Measurements from ENCODE around the gene PERCC1. TPM values are rescaled to one million over a fixed set of nuclear protein-coding genes. Genes with fewer than 3 reads are reported as not detected.
"Not testable (repeated sequence)": the region's sequence is repeated elsewhere in the genome, so short reads cannot be mapped to it uniquely, and the experiment has no call there.

The PERCC1 gene
- polyA plus RNA-seq, 12 donors: 0.20 to 0.33 (median 0.25) TPM; not detected in 8

- DNase-seq: no peak
These were observed 37.5 kb downstream of the PERCC1 start for GRCh38 chr16:1468426-1468810.

DNA sequence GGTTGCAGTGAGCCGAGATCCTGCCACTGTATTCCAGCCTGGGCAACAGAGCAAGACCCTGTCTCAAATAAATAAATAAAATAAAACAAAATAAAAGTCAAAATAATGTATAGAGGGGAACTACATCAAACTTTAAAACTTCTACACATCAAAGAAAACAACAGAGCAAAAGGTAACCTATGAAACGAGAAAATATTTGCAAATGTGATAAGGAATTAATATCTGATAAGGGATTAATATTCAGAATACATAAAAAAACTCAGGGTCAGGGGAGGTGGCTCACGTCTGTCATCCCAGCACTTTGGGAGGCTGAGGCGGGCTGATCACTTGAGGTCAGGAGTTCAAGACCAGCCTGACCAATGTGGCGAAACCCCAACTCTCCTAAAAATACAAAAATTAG is 38.3 kb downstream of the PERCC1 start:
- DNase-seq: not testable (repeated sequence)

DNA sequence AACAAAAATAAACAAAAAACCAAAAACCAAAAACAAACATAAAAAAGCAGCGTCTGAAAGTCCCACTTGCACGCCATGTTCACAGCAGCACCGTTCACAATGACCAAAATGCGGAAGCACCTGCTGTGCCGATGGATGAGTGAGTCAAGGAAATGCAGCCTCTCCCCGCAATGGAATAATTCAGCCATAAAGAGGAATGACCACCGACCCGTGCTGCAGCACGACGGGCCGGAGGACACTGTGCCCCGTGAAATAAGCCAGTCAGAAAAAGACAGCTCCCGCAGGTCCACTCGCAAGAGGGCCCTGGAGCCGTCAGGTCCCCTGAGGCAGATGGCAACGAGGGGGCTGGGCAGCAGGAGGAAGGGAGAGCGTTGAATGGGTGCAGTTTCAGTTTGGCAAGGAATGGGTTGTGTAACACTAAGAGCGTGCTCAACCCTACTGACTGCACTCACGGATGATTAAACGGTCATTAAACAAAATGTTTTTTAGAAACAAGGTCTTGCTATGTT is 38.9 kb downstream of the PERCC1 start:
- DNase-seq: no peak

DNA sequence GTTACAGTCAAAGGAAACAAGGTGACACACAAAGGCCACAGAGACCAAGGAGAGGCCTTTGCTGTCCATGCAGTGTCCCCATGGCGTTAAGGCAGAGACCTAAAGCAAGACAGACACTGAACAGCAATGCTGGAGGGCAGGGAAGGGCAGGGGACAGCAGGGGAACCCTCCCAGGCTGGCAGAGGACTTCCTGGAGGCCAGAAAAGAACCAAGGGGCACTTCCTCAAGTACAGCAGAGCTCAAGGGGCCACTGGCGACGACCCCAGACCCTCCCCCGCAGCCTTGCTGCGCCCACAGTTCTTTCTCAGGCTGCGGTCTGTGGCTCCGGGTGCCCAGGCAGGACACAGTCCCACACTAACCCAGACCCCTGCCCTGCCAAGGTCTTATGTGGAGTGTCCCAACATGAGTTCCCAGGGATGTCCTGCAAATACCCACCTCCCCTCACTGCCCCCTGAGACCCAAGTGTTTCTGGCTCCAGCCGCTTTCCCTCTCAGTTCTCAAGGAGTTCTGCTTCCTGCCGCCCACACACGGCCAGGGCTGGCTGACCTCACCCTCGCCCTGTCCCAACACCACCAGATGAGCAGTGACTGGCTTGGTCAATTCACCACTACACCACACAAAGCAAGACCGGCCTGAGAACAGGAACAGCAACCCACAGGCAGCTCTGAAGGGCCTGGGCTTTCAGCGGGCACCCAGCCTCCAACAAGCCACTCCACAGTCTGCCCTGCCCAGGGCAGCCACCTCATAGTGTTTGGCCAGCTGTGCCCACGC is 39.8 kb downstream of the PERCC1 start:
- DNase-seq: no peak

DNA sequence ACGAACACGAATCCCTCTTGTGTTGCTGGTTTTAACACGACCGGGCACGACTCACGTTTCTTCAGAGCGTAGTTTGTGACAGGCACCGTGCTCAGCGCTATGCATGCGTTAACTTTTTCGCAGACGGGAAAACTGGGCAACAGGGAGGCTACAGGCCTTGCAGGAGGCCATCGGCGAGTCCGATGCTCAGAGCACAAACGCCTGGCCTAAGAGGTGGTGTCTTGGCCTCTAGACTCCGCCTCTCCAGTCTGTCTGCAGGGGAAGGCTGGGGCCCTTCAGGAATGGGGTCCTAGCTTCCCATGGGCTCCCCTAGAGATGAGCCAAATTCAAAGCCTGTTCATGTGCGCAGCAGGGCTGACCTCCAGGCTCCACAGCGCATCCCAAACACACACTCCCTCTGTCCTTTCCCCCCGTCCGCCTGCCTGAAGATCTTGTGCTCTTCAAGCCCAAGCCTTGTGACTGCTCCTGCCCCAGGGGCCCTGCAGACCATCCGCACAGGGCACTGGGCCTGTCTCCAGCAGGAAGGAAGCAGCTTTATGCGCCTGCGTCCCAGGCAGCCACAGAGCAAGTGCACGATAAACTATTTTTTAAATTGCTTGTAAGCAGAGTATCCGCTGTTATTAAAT is 40.8 kb downstream of the PERCC1 start:
- no peak for DNase-seq

GRCh38 chr16:1472974-1473373 is 42.1 kb downstream of the PERCC1 start:
- DNase-seq: no peak

- DNase-seq: no peak
These were observed 43.4 kb downstream of the PERCC1 start for GRCh38 chr16:1474082-1474795.

DNA sequence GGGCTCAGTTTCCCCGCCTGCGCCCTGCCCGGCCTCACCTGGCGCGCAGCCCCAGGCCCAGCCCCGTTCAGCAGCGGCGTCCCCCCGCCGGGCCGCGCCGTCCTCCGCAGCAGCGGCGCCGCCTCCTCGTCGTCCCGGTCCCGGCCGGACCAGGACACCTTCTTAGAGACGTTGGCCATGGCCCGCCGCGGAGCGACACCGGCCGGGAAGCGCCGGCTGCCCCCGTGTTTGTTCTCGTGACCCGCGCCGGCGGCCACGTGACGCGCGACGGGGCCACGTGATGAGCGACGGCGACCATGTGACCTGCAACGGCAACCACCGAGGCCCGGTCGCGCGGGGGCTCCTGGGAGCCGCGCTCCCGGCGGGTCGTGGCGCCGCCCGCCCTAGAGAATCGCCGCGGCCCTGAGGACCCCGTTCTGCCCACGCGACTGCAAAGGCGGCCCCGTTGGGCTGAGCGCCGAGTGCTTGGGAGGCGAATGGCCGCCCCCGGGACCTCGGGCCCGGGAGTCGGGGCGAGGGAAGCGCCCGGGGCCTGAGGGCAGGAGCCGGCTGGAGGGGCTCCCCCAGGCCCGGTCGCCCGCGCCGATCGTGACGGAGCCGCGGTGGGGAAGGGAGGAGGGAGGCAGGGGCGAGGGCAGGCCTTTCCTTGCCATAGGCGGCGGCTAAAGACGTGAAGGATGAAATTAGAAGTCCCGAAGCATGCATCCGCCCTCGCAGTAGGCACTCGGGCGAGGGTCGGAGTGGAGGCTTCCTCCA is 44.1 kb downstream of the PERCC1 start, which contains the start of gene CLCN7:
TSS of gene CLCN7 (minus strand) at position 233 of the 756 bp plus-strand sequence. CDS start at position 179, 54 bp downstream.
- peak; percentile 88 for DNase-seq

DNA sequence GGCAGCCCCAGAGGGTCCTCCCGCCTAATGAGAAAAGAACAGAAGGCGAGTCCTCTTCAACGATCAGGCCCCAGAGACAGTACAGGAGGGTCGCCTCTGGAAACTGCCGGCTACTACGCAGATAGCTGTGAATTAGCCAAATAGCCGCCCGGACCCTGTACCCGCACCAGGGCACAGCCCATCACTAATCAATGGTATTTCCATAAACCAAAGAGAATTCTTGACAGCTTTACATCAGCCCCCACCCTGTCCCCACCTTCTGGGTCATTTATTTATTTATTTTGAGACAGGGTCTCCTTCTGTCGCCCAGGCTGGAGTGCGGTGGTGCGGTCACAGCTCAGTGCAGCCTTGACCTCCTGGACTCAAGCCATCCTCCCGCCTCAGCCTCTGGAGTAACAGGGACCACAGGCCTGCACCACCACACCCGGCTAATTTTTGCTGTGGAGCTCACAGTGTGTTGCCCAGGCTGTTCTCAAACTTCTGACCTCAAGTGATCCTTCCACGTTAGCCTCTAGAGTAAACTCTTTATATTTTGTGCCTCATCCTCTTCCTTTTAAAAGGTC is 44.8 kb downstream of the PERCC1 start:
- DNase-seq: no peak

GRCh38 chr16:1477033-1477432 is 46.2 kb downstream of the PERCC1 start:
- no peak for DNase-seq

- not testable (repeated sequence) for DNase-seq
These were observed 48.1 kb downstream of the PERCC1 start for GRCh38 chr16:1478937-1479336.

DNA sequence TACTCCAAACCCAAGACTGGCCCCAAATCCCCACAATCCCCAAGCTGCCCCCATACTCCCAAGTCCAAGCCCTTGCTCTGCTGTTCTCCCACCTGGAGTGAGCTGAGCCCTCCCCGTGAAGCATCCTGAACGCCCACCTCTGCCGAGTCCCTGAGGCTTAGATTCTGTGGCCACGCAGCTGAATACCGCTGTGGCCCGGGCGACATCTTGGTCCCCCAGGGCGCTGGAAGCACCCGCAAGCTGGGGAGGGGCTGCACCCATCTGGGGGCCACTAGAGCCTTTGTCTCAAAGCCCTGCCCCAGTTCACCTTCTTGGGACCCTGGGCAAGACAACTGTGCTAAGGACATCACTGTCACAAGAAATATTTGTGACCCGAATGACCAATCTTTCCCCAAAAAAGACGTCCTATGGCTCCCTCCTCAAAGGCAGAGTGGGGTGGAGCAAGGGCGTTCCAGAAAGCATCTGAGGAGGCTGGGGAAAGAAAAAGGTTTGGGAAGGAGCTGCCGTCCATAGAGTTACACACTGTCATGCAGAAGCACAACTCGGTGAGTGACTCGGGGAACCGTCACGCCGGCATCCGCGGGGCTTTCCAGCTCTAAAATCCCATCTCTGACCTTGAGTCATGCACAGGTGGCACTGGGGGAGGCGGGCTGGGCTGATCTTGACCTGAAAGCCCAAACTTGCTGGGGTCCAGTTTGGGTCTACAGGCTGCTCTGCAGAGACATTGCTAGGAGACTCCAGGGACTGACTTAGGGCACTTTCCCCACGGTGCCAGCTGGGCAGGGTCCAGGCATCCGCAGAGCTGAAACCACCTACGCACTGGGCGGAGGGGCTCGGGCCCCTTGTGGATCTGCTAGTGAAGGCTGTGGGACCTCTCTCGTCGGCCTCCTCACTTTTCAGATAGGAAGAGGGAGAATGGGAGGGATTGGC is 51.3 kb downstream of the PERCC1 start:
- DNase-seq: no peak

Other genes with a start within 250 kb of the PERCC1 start
- gene TPSG1, start 205.8 kb upstream of the PERCC1 start, polyA plus RNA-seq (ENCODE audit: insufficient read length in 12 of 12): 1 to 10 TPM in 5 of 12 donors, under 1 TPM in 5, not detected in 2; 0.48 to 1.5 (median 1.1) TPM
- 1 to 10 TPM in 10 of 12 donors, not detected in 2; 1.0 to 9.9 (median 4.3) TPM for gene TPSB2, start 200.9 kb upstream of the PERCC1 start, polyA plus RNA-seq (ENCODE audit: insufficient read length in 12 of 12)
- gene TPSAB1, start 190.4 kb upstream of the PERCC1 start, polyA plus RNA-seq (ENCODE audit: insufficient read length in 12 of 12): 1 to 10 TPM in 9 of 12 donors, under 1 TPM in 1, not detected in 2; 0.79 to 5.3 (median 1.7) TPM
- under 1 TPM in 8 of 12 donors, not detected in 4; 0.23 to 0.70 (median 0.51) TPM for gene TPSD1, start 175.0 kb upstream of the PERCC1 start, polyA plus RNA-seq (ENCODE audit: insufficient read length in 12 of 12)
- 100 to 1,000 TPM in 6 of 12 donors, 10 to 100 TPM in 5, not detected in 1; 78.4 to 213 (median 104) TPM for gene UBE2I, start 121.4 kb upstream of the PERCC1 start, polyA plus RNA-seq (ENCODE audit: insufficient read length in 12 of 12)
- 1 to 10 TPM in 3 of 12 donors, under 1 TPM in 7, not detected in 2; 0.40 to 1.3 (median 0.80) TPM for gene BAIAP3, start 97.4 kb upstream of the PERCC1 start, polyA plus RNA-seq (ENCODE audit: insufficient read length in 12 of 12)
- 10 to 100 TPM in 11 of 12 donors, not detected in 1; 32.5 to 53.9 (median 42.2) TPM for gene TSR3, start 79.2 kb upstream of the PERCC1 start, polyA plus RNA-seq (ENCODE audit: insufficient read length in 12 of 12)
- 10 to 100 TPM in 11 of 12 donors, not detected in 1; 24.1 to 57.3 (median 34.2) TPM for gene GNPTG, start 79.1 kb upstream of the PERCC1 start, polyA plus RNA-seq (ENCODE audit: insufficient read length in 12 of 12)
- gene UNKL, start 16.4 kb upstream of the PERCC1 start, polyA plus RNA-seq (ENCODE audit: insufficient read length in 12 of 12): 10 to 100 TPM in 5 of 12 donors, 1 to 10 TPM in 6, not detected in 1; 6.1 to 20.1 (median 8.4) TPM
- gene UQCC4, start 10.3 kb upstream of the PERCC1 start, polyA plus RNA-seq (ENCODE audit: insufficient read length in 12 of 12): 10 to 100 TPM in 7 of 12 donors, 1 to 10 TPM in 4, not detected in 1; 7.8 to 12.7 (median 11.0) TPM
- 1 to 10 TPM in 7 of 12 donors, under 1 TPM in 3, not detected in 2; 0.61 to 3.3 (median 1.8) TPM for gene CCDC154, start 13.5 kb downstream of the PERCC1 start, polyA plus RNA-seq (ENCODE audit: insufficient read length in 12 of 12)
- 10 to 100 TPM in 11 of 12 donors, not detected in 1; 12.5 to 36.6 (median 24.0) TPM for gene CLCN7, start 44.0 kb downstream of the PERCC1 start, polyA plus RNA-seq (ENCODE audit: insufficient read length in 12 of 12)
- gene PTX4, start 57.9 kb downstream of the PERCC1 start, polyA plus RNA-seq (ENCODE audit: insufficient read length in 12 of 12): 1 to 10 TPM in 1 of 12 donors, under 1 TPM in 9, not detected in 2; 0.32 to 1.1 (median 0.49) TPM
- gene TELO2, start 62.3 kb downstream of the PERCC1 start, polyA plus RNA-seq (ENCODE audit: insufficient read length in 12 of 12): 10 to 100 TPM in 11 of 12 donors, not detected in 1; 14.7 to 53.4 (median 22.8) TPM
- 10 to 100 TPM in 10 of 12 donors, 1 to 10 TPM in 1, not detected in 1; 8.7 to 15.9 (median 12.8) TPM for gene TMEM204, start 102.6 kb downstream of the PERCC1 start, polyA plus RNA-seq (ENCODE audit: insufficient read length in 12 of 12)
- gene IFT140, start 181.0 kb downstream of the PERCC1 start, polyA plus RNA-seq (ENCODE audit: insufficient read length in 12 of 12): 10 to 100 TPM in 6 of 12 donors, 1 to 10 TPM in 5, not detected in 1; 7.3 to 23.5 (median 10.8) TPM
- gene CRAMP1, start 181.3 kb downstream of the PERCC1 start, polyA plus RNA-seq (ENCODE audit: insufficient read length in 12 of 12): 10 to 100 TPM in 11 of 12 donors, not detected in 1; 12.0 to 37.0 (median 14.9) TPM
- gene JPT2, start 247.2 kb downstream of the PERCC1 start, polyA plus RNA-seq (ENCODE audit: insufficient read length in 12 of 12): 10 to 100 TPM in 11 of 12 donors, not detected in 1; 39.0 to 67.5 (median 48.1) TPM